Kidney (tissue), 22 donors: Measurements from ENCODE around the gene PRKAG2. TPM values are rescaled to one million over a fixed set of nuclear protein-coding genes. Genes with fewer than 3 reads are reported as not detected.

Experiments used
- DNase-seq, 5 donors: peaks; one replicate each; pipeline ENCODE4 v3.0.0-alpha.2; 2013 to 2020
- FAIRE-seq: peaks from 2 replicates; lab custom pipeline; 2012; peaks lifted over from hg19 to GRCh38; lab: Jason Lieb, UNC
- H3K27ac ChIP-seq, 2 donors: one replicate each; pipeline ENCODE4 v1.7.0; 2013; ENCODE audit warnings: low read depth in 2 of 2, low read length in 2 of 2, inconsistent platforms in 1 of 2
- H3K27me3 ChIP-seq: one replicate; pipeline ENCODE4 v1.7.1; 2013; ENCODE audit warnings: low read length, inconsistent platforms; ENCODE audit not compliant: control insufficient read depth, insufficient read depth
- H3K36me3 ChIP-seq, 3 donors: one replicate each; pipeline versions ENCODE4 v1.7.0 to v1.7.1; 2013; ENCODE audit warnings: low read length in 3 of 3, control low read depth in 1 of 3, inconsistent platforms in 1 of 3; ENCODE audit not compliant: insufficient read depth in 3 of 3, control insufficient read depth in 2 of 3
- H3K4me1 ChIP-seq, 3 donors: one replicate each; pipeline versions ENCODE4 v1.7.0 to v1.7.1; 2013; ENCODE audit warnings: low read length in 3 of 3, inconsistent platforms in 1 of 3, low read depth in 1 of 3; ENCODE audit not compliant: control insufficient read depth in 2 of 3, insufficient read depth in 2 of 3
- H3K4me3 ChIP-seq, 3 donors: one replicate each; pipeline versions ENCODE4 v1.7.0 to v1.8.1; 2013; ENCODE audit warnings: low read length in 3 of 3, control low read depth in 1 of 3, inconsistent platforms in 1 of 3
- H3K9ac ChIP-seq, 3 donors: one replicate each; pipeline versions ENCODE4 v1.7.0 to v1.7.1; 2013; ENCODE audit warnings: low read length in 3 of 3, control low read depth in 1 of 3, inconsistent platforms in 1 of 3
- H3K9me3 ChIP-seq, 3 donors: one replicate each; pipeline versions ENCODE4 v1.7.0 to v1.7.1; 2013; ENCODE audit warnings: low read length in 3 of 3, control low read depth in 1 of 3, inconsistent platforms in 1 of 3; ENCODE audit not compliant: control insufficient read depth in 2 of 3, insufficient read depth in 1 of 3
- intact Hi-C: fragments of 100-400 bp; cut with DNase I; formaldehyde crosslinking; loops from one replicate; pipeline ENCODE4 v1.11.1; 2022
- long read RNA-seq, 10 donors: library from polyadenylated mRNA in 1 of 10; unstranded in 1 of 10; transcript quantifications; one replicate each; pipeline ENCODE4 v2.0.0 and lab custom pipeline, GENCODE V29; 2021 to 2026
- polyA plus RNA-seq: library from polyadenylated mRNA; stranded (reverse); fragments of 350-450 nt; fragmentation: Illumina TruSeq; extraction: RNeasy Lipid Tissue Mini Kit (QIAGEN cat#74804); gene quantifications from one replicate; pipeline ENCODE4 v1.2.3, GENCODE V29; 2014; ENCODE audit warnings: low read depth, low replicate concordance; ENCODE audit not compliant: insufficient read depth
- total RNA-seq: library from RNA; stranded (reverse); fragmentation: NEBNext Ultra II Directional; extraction: Animal tissue kit (Norgen Biotek cat#: 25700); gene quantifications from one replicate; pipeline ENCODE4 v1.2.1, GENCODE V29; 2021
- TF ChIP-seq, protein P1 (sequence below): IDR thresholded peaks from 3 replicates; pipeline ENCODE4 v1.5.1; 2012; ENCODE audit warnings: mild to moderate bottlenecking, moderate library complexity, borderline replicate concordance; ENCODE audit not compliant: insufficient read depth; ENCODE audit errors: extremely low read depth
- donor health status: control.
- donor health status: control.
- donor health status: control.
- donor health status: control.
- donor health status: control.
- donor health status: DM: yes; HTN: yes; CAD: no.
- donor health status: Normal renal cell carcinoma (clear cell type).

The PRKAG2 gene
- 40.7 TPM for total RNA-seq
- polyA plus RNA-seq, result 40.9 TPM
- long read RNA-seq, donor 1, partial matches to known transcripts, result 0 of 5 reads
- long read RNA-seq, donor 1, other reads (novel, unspliced or antisense), result 0 of 5 reads
- long read RNA-seq, donor 2, partial matches to known transcripts, result 0 of 6 reads
- long read RNA-seq, donor 2, other reads (novel, unspliced or antisense), result 0 of 6 reads
- long read RNA-seq, donor 3, partial matches to known transcripts, result 0 of 6 reads
- long read RNA-seq, donor 3, other reads (novel, unspliced or antisense), result 0 of 6 reads
- long read RNA-seq, donor 4, partial matches to known transcripts, result 0 of 3 reads
- long read RNA-seq, donor 4, other reads (novel, unspliced or antisense), result 0 of 3 reads
- long read RNA-seq, donor 5, result 0 reads
- long read RNA-seq, donor 6, transcript PRKAG2-203 (12 exons, 2,318 nt), result major isoform, 5 of 5 reads
- long read RNA-seq, donor 6, partial matches to known transcripts, result 0 of 5 reads
- long read RNA-seq, donor 6, other reads (novel, unspliced or antisense), result 0 of 5 reads
- long read RNA-seq, donor 7, transcript PRKAG2-203 (12 exons, 2,318 nt), result major isoform, 7 of 15 reads
- long read RNA-seq, donor 7, partial matches to known transcripts, result 0 of 15 reads
- long read RNA-seq, donor 7, other reads (novel, unspliced or antisense), result 8 of 15 reads
- long read RNA-seq, donor 8, partial matches to known transcripts, result 0 of 4 reads
- long read RNA-seq, donor 8, other reads (novel, unspliced or antisense), result 0 of 4 reads
- long read RNA-seq, donor 9, partial matches to known transcripts, result 0 of 2 reads
- long read RNA-seq, donor 9, other reads (novel, unspliced or antisense), result 0 of 2 reads
- long read RNA-seq, donor 10, partial matches to known transcripts, result 0 of 4 reads
- long read RNA-seq, donor 10, other reads (novel, unspliced or antisense), result 0 of 4 reads

DNA sequence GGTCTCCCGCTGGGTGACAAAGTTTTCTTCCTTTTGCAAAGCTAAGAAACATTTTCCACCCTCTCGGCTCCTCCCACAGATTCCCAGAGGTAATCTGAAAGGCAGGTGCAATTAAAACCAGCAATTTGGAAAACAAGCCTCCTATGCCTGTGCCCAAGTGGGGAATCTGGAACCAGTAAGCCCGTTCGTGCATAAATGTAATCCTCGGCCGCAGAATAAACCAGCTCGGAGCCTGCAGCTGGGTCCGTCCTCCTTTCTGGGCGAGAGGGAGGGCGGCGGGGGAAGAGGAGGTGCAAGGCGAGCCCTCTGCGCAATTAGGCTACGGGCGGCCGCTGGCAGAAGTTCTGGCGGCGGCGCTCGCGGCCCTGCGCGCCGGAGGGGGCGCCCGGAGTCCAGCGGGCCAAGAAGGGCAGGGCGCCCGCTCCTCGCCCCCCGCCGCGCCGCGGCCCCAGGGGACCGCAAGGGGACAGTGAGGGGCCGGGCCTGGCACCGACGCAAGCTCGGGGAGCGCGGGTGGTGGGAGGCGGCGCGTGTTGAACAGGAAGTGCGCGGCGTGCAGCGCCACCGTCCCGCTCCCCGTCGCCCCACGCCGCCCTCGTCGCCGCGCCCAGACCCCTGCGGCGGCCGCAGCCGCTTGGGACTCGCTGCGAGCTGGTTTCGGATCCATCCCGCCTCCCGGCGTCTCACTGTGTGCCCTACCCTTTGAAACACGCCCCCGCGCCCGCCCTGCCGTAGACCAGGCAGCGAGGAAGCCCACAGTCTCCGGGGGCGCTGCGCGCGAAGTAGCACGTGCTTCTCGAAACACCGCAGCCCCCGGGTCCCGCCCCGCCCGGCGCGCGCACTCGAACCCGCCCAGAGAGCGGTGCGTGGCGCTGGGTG is at the start of gene PRKAG2:
Gene PRKAG2 (minus strand): TSS at position 217 of the 879 bp plus-strand sequence. CDS start 495 bp downstream, outside the sequence.
- no peaks in the 10 kb centered on the region for H3K9me3 ChIP-seq
- H3K9ac ChIP-seq, result peak within 1 kb of the TSS; percentile 34 to 88 (median 59)
- H3K4me3 ChIP-seq, result peak within 1 kb of the TSS; percentile 66 to 89 (median 78)
- H3K4me1 ChIP-seq, result peaks cover 0 to 8% (median 0%) of the 10 kb centered on the region in 3 donors
- intact Hi-C loops, result no loop called here
- TF ChIP-seq, protein P1, sequence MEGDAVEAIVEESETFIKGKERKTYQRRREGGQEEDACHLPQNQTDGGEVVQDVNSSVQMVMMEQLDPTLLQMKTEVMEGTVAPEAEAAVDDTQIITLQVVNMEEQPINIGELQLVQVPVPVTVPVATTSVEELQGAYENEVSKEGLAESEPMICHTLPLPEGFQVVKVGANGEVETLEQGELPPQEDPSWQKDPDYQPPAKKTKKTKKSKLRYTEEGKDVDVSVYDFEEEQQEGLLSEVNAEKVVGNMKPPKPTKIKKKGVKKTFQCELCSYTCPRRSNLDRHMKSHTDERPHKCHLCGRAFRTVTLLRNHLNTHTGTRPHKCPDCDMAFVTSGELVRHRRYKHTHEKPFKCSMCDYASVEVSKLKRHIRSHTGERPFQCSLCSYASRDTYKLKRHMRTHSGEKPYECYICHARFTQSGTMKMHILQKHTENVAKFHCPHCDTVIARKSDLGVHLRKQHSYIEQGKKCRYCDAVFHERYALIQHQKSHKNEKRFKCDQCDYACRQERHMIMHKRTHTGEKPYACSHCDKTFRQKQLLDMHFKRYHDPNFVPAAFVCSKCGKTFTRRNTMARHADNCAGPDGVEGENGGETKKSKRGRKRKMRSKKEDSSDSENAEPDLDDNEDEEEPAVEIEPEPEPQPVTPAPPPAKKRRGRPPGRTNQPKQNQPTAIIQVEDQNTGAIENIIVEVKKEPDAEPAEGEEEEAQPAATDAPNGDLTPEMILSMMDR, result no peak
- H3K27me3 ChIP-seq, result no peaks in the 10 kb centered on the region
- FAIRE-seq (no peak), DNase-seq (peak; percentile 59 to 92 (median 66))
- no peaks in the 10 kb centered on the region for H3K36me3 ChIP-seq
- peak within 1 kb of the TSS; percentile 87 for H3K27ac ChIP-seq

DNA sequence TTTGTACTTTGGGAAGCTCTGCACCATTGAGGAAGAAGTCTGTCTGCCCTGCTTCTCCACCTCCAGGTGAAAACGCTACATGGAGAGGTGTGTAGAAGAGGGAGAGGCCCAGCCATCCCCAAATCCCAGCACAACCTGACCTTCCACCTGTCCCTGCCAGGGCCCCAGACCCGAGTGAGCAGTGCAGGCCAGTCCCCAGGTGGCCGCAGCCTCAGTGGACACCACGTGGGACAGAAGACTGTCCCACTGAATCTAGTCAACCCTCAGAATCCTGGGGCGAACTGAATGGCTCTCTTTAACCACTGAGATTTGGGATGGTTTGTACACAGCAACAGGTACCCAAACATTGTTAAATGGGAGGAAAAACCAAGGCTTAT is 49.4 kb upstream of the PRKAG2 start:
- intact Hi-C loops, result no loop called here
- Histone ChIP-seq H3K9ac (no peak overlapping the region), H3K36me3 (no peaks in the 10 kb centered on the region), H3K27ac (no peak overlapping the region), H3K4me3 (no peak overlapping the region), H3K4me1 (peaks cover 0 to 2% (median 0%) of the 10 kb centered on the region in 3 donors), H3K9me3 (no peaks in the 10 kb centered on the region), H3K27me3 (no peaks in the 10 kb centered on the region)
- TF ChIP-seq, protein P1, result no peak
- no peak for FAIRE-seq
- DNase-seq, result no peak

DNA sequence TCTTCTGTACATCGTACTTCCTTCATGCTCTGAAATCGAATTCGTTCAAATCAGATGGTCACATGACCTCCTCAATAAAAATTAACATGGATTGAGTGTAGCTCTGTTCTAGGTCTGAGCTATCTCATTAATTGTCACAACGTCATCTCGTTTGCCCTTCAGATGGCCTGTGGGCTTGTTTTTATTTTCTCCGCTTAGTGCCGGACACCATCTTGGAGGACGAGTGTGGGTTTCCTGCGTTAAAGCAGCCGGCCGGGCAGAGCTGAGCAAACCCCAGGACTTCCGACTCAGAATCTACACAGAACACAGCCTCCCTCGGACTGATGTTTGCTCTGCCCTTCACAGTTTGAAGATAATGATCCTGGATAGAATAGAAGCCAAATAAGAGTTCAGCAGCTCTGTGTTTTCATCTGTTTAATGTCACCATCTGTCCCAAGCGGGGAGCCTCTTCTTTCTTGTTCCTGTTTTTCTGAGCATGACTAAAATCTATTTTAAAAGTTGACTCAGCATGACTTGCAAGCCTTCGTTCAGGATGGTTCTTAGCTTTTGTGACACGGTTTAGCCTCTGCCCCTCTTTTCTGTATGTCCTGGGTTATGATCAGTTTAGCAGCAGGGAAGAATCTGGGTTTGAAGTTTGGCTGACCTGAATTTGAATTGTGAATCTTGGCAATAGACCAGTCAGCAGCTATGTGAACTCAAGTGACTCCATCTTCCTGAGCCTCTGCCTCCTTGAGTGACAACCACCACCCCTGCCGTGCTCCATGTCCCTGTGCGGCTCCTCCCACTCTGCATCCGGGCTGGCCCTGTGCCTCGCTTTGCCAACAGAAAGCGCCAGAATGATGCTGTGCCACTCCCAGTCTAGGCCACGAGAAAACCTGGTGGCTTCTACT is 48.8 kb upstream of the PRKAG2 start:
- no peaks in the 10 kb centered on the region for H3K9me3 ChIP-seq
- no peaks in the 10 kb centered on the region for H3K36me3 ChIP-seq
- TF ChIP-seq, protein P1, result no peak
- peak overlapping the region in 1 of 3 donors; percentile 21 for H3K4me3 ChIP-seq
- H3K27ac ChIP-seq, result no peak overlapping the region
- DNase-seq (peak in 1 of 5 donors; percentile 82), FAIRE-seq (no peak)
- peaks cover 0 to 2% (median 0%) of the 10 kb centered on the region in 3 donors for H3K4me1 ChIP-seq
- intact Hi-C loops, result no loop called here
- H3K9ac ChIP-seq, result no peak overlapping the region
- no peaks in the 10 kb centered on the region for H3K27me3 ChIP-seq
